MM.1S (cell line): ENCODE results near the gene ERO1A.

ENCODE experiments used
- DNase-seq: peaks from one replicate; pipeline ENCODE4 v3.0.0-alpha.2; 2015
- H2AFZ ChIP-seq: fragments of 300-600 bp; sonication (generic); 2 replicates; pipeline ENCODE4 v1.6.0; 2016; ENCODE audit warnings: antibody characterized with exemption, low read length
- H3F3A ChIP-seq: fragments of 300-600 bp; sonication (generic); 2 replicates; pipeline ENCODE4 v1.6.1; 2016; ENCODE audit warnings: mild to moderate bottlenecking, antibody characterized with exemption, low read length, moderate library complexity, mixed read lengths; ENCODE audit not compliant: insufficient read depth
- H3K27ac ChIP-seq: fragments of 300-600 bp; sonication (generic); 2 replicates; pipeline ENCODE4 v1.5.1; 2016; ENCODE audit warnings: mild to moderate bottlenecking, low read length
- H3K27me3 ChIP-seq: fragments of 300-600 bp; sonication (generic); replicated peaks from 2 replicates; pipeline ENCODE4 v1.6.0; 2016; ENCODE audit warnings: low read length; ENCODE audit not compliant: insufficient read depth
- H3K36me3 ChIP-seq: fragments of 300-600 bp; sonication (generic); replicated peaks from 2 replicates; pipeline ENCODE4 v1.6.1; 2016; ENCODE audit warnings: mild to moderate bottlenecking, low read length, mixed read lengths; ENCODE audit not compliant: insufficient read depth
- H3K4me1 ChIP-seq: fragments of 300-600 bp; sonication (generic); 2 replicates; pipeline ENCODE4 v1.6.1; 2016; ENCODE audit warnings: low read length, mixed read lengths
- H3K4me2 ChIP-seq: fragments of 300-600 bp; sonication (generic); 2 replicates; pipeline ENCODE4 v1.6.0; 2016; ENCODE audit warnings: low read depth, low read length
- H3K4me3 ChIP-seq: fragments of 300-600 bp; sonication (generic); 2 replicates; pipeline ENCODE4 v1.5.1; 2016; ENCODE audit warnings: low read length, mixed read lengths
- H3K79me2 ChIP-seq: fragments of 300-600 bp; sonication (generic); 2 replicates; pipeline ENCODE4 v1.6.1; 2016; ENCODE audit warnings: mixed run types, low read length, mixed read lengths
- H3K9ac ChIP-seq: fragments of 300-600 bp; sonication (generic); 2 replicates; pipeline ENCODE4 v1.6.1; 2016; ENCODE audit warnings: low read length, mixed read lengths
- H3K9me2 ChIP-seq: fragments of 300-600 bp; sonication (generic); replicated peaks from 2 replicates; pipeline ENCODE4 v1.6.1; 2016; ENCODE audit warnings: mild to moderate bottlenecking, low read length, mixed read lengths; ENCODE audit not compliant: insufficient read depth
- H3K9me3 ChIP-seq: fragments of 300-600 bp; sonication (generic); replicated peaks from 2 replicates; pipeline ENCODE4 v1.6.1; 2016; ENCODE audit warnings: mild to moderate bottlenecking, low read length, mixed read lengths; ENCODE audit not compliant: insufficient read depth
- H4K20me1 ChIP-seq: fragments of 300-600 bp; sonication (generic); 2 replicates; pipeline ENCODE4 v1.6.1; 2016; ENCODE audit warnings: mild to moderate bottlenecking, low read length, moderate library complexity, mixed read lengths; ENCODE audit not compliant: insufficient read depth
- CTCF ChIP-seq: fragments of 300-600 bp; sonication (generic); IDR thresholded peaks from 2 replicates; pipeline ENCODE4 v1.5.1; 2016; ENCODE audit warnings: antibody characterized with exemption, low read length, mixed read lengths
- EZH2 ChIP-seq: fragments of 300-600 bp; sonication (generic); optimal IDR thresholded peaks from 2 replicates; pipeline ENCODE3; 2017; ENCODE audit warnings: low read depth, mild to moderate bottlenecking, antibody characterized with exemption, low read length, mixed read lengths
- EZH2phosphoT487 ChIP-seq: fragments of 300-600 bp; sonication (generic); IDR thresholded peaks from 2 replicates; pipeline ENCODE4 v1.6.1; 2018; ENCODE audit warnings: antibody characterized with exemption, low read length

The ERO1A gene

GRCh38 chr14:52711666-52712065 is 16.3 kb upstream of the ERO1A start:
- no peak overlapping the region for H3K27ac ChIP-seq
- no peak for TF ChIP-seq EZH2
- TF ChIP-seq CTCF, result no peak
- no peak for TF ChIP-seq EZH2phosphoT487
- no peak overlapping the region for H3K4me2 ChIP-seq
- H3K36me3 ChIP-seq, result no peaks in the 10 kb centered on the region
- no peak overlapping the region for H3K4me3 ChIP-seq
- H3K27me3 ChIP-seq, result no peaks in the 10 kb centered on the region
- no peak overlapping the region for H2AFZ ChIP-seq
- H3K4me1 ChIP-seq, result no peaks in the 10 kb centered on the region
- no peaks in the 10 kb centered on the region for H3K9me3 ChIP-seq
- no peaks in the 10 kb centered on the region; the same call in 1 of the 2 replicates for H3F3A ChIP-seq
- no peak for DNase-seq
- H3K9ac ChIP-seq, result no peak overlapping the region
- H4K20me1 ChIP-seq, result no peaks in the 10 kb centered on the region
- no peaks in the 10 kb centered on the region for H3K9me2 ChIP-seq
- peaks cover 47% of the 10 kb centered on the region for H3K79me2 ChIP-seq

GRCh38 chr14:52706724-52707706 is 11.7 kb upstream of the ERO1A start, which contains the start of gene PSMC6:
TSS of gene PSMC6 (plus strand) at chr14:52707200. CDS start at chr14:52707220, 20 bp downstream.
- H3K4me2 ChIP-seq, result peak within 1 kb of the TSS; percentile 75
- peak within 1 kb of the TSS; percentile 90 for H3K4me3 ChIP-seq
- H4K20me1 ChIP-seq, result no peaks in the 10 kb centered on the region
- no peaks in the 10 kb centered on the region for H3K9me3 ChIP-seq
- no peak for TF ChIP-seq CTCF
- TF ChIP-seq EZH2phosphoT487, result no peak
- TF ChIP-seq EZH2, result no peak
- peak within 1 kb of the TSS; percentile 61; the same call in 1 of the 2 replicates for H3K27ac ChIP-seq
- no peaks in the 10 kb centered on the region for H3K9me2 ChIP-seq
- H3K27me3 ChIP-seq, result no peaks in the 10 kb centered on the region
- peak within 1 kb of the TSS; percentile 93 for H2AFZ ChIP-seq
- no peaks in the 10 kb centered on the region; the same call in 1 of the 2 replicates for H3F3A ChIP-seq
- H3K79me2 ChIP-seq, result peaks cover 43% of the 10 kb centered on the region
- peak; percentile 80 for DNase-seq
- peak within 1 kb of the TSS; percentile 85 for H3K9ac ChIP-seq
- no peaks in the 10 kb centered on the region for H3K36me3 ChIP-seq
- no peaks in the 10 kb centered on the region for H3K4me1 ChIP-seq

GRCh38 chr14:52706286-52706685 is 10.9 kb upstream of the ERO1A start:
- peak overlapping the region; percentile 85; the same call in 1 of the 2 replicates for H3K9ac ChIP-seq

More at GRCh38 chr14:52706286-52706685, 10.9 kb upstream of the ERO1A start:
- H3K27ac ChIP-seq, result peak overlapping the region; percentile 61; the same call in 1 of the 2 replicates
- no peaks in the 10 kb centered on the region for H3K36me3 ChIP-seq
- H3K4me2 ChIP-seq, result peak overlapping the region; percentile 57
- no peaks in the 10 kb centered on the region for H3F3A ChIP-seq
- no peak for TF ChIP-seq EZH2phosphoT487
- no peak for TF ChIP-seq EZH2
- TF ChIP-seq CTCF, result no peak
- no peaks in the 10 kb centered on the region for H3K9me2 ChIP-seq
- H3K79me2 ChIP-seq, result peaks cover 36% of the 10 kb centered on the region
- no peaks in the 10 kb centered on the region for H3K9me3 ChIP-seq
- DNase-seq, result no peak
- peak overlapping the region; percentile 93 for H2AFZ ChIP-seq
- no peaks in the 10 kb centered on the region for H3K4me1 ChIP-seq
- no peaks in the 10 kb centered on the region for H3K27me3 ChIP-seq
- no peaks in the 10 kb centered on the region for H4K20me1 ChIP-seq
- peak overlapping the region; percentile 65; the same call in 1 of the 2 replicates for H3K4me3 ChIP-seq
